Measurements from ENCODE around the gene KLHL6.
A peak's percentile ranks its signal among the peaks of the same experiment; 100 is the strongest.

KLHL6 gene, protein sequence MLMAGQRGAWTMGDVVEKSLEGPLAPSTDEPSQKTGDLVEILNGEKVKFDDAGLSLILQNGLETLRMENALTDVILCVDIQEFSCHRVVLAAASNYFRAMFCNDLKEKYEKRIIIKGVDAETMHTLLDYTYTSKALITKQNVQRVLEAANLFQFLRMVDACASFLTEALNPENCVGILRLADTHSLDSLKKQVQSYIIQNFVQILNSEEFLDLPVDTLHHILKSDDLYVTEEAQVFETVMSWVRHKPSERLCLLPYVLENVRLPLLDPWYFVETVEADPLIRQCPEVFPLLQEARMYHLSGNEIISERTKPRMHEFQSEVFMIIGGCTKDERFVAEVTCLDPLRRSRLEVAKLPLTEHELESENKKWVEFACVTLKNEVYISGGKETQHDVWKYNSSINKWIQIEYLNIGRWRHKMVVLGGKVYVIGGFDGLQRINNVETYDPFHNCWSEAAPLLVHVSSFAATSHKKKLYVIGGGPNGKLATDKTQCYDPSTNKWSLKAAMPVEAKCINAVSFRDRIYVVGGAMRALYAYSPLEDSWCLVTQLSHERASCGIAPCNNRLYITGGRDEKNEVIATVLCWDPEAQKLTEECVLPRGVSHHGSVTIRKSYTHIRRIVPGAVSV

DNA sequence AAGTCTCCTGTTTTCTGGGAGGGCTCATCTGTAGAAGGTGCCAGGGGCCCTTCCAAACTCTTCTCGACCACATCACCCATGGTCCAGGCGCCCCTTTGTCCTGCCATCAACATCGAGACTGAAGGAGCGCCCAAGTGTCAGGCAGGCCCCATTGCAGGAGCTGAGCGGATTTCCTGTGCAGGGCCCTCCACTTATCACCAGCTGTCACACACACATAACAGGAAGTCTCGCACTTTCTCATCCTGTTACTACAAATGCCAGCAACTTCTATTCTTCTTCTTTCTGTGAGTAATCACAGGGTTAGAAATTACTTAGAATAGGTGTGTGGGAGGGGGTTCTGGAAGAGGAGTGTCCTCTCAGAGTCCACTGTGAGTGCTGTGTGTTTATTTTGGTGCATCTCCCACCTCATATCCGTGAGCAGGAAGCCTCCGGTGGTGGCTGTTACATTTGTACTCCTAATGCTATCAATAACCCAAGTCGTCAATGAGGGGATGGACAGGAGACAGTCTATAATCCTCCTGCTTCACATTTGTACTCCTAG is at the start of gene KLHL6:
Gene KLHL6 (minus strand): TSS at position 166 of the 541 bp plus-strand sequence. CDS start 53 bp downstream, at position 113.
- H3K27ac ChIP-seq = no peak within 1 kb of the TSS
- TF ChIP-seq, protein P1, sequence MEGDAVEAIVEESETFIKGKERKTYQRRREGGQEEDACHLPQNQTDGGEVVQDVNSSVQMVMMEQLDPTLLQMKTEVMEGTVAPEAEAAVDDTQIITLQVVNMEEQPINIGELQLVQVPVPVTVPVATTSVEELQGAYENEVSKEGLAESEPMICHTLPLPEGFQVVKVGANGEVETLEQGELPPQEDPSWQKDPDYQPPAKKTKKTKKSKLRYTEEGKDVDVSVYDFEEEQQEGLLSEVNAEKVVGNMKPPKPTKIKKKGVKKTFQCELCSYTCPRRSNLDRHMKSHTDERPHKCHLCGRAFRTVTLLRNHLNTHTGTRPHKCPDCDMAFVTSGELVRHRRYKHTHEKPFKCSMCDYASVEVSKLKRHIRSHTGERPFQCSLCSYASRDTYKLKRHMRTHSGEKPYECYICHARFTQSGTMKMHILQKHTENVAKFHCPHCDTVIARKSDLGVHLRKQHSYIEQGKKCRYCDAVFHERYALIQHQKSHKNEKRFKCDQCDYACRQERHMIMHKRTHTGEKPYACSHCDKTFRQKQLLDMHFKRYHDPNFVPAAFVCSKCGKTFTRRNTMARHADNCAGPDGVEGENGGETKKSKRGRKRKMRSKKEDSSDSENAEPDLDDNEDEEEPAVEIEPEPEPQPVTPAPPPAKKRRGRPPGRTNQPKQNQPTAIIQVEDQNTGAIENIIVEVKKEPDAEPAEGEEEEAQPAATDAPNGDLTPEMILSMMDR (conservative IDR thresholded peaks at IDR 0.05) = no peak
- no peak for TF ChIP-seq ZFX (IDR thresholded peaks at IDR 0.05)

DNA sequence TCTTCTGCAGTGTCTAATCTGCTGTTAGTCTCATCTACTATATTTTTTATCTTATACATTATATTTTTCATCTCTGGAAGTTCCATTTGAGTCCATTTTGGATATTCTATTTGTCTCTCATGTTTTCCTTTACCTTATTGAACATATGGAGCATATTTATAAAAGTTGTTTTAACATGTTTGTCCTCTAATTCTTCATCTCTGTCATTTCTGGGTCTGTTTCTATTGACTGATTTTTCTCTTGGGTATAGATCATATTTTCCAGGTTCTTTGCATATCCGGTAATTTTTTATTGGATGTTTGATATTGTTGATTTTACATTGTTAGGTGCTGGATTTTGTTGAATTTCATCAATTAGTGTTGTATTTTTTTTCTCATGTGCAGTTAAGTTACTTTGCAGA is 42.5 kb upstream of the KLHL6 start:
- no peak overlapping the region for H3K27ac ChIP-seq
- TF ChIP-seq ZFX (IDR thresholded peaks at IDR 0.05) = no peak
- TF ChIP-seq, protein P1 (conservative IDR thresholded peaks at IDR 0.05) = no peak

DNA sequence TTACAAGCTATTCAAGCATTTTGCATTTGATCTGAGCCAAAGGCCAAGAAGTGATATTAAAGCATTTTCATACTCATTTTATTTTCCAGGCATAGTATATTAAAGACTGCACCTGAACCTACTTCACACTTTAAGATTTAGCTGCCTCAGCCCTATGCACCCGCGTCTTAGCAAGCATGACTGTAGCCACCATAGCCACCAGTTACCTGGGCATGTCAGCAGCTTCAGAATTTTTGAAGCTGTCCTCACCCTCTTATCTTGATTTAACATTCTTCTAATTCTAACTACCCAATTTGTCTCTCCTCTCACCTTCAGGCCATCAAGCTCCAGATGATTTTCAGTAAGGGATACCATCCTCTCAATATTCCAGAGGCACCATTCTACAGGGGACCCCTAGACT is 39.1 kb upstream of the KLHL6 start:
- no peak for TF ChIP-seq ZFX (IDR thresholded peaks at IDR 0.05)
- TF ChIP-seq, protein P1 (conservative IDR thresholded peaks at IDR 0.05) = no peak
- no peak overlapping the region for H3K27ac ChIP-seq

DNA sequence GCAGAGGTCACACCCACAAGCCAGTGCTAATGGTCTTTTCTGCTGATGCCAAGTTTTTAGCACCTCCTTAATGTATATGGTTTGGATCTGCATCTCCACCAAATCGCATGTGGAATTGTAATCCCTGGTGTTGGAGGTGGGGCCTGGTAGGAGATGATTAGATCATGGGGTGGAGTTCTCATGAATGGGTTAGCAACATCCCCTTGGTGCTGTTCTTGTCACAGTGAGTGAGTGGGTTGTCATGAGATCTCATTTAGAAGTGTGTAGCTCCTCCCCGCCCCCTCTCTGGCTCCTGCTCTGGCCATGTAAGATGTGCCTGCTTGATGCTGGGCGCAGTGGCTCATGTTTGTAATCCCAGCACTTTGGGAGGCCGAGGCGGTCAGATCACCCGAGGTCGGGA is 37.3 kb upstream of the KLHL6 start:
- no peak for TF ChIP-seq ZFX (IDR thresholded peaks at IDR 0.05)
- TF ChIP-seq, protein P1 (conservative IDR thresholded peaks at IDR 0.05) = no peak
- H3K27ac ChIP-seq = no peak overlapping the region

DNA sequence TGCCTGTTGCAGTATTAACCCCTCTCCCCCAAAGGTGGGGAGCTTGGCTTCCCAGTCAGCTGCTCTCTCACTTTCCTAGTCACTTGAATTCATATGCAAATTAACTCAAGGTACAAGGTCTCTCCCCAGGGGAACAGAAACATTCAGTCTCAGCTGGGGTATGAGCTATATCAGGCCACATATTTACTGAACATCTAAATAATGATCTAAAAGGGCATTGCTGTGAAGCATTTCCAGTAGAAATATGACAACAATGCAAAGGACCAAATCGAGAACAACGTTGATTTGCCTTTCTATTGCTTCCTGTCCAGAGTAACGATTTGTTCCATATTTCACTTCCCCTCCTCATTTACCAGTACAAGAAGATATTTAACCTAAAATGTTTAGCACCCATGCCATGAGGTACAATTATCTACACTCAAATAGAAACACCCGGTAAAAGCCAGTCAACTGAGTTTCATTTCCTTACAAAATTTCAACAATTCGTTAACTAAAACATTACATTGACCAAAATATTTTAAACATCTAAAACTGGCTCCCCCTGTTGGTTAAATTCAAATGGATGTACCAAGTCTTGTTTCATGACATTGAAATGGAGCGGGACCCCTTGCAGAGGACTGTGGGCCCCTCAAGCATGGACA is 36.5 kb upstream of the KLHL6 start:
- no peak for TF ChIP-seq ZFX (IDR thresholded peaks at IDR 0.05)
- TF ChIP-seq, protein P1 (conservative IDR thresholded peaks at IDR 0.05) = peak; percentile 53
- H3K27ac ChIP-seq = no peak overlapping the region

DNA sequence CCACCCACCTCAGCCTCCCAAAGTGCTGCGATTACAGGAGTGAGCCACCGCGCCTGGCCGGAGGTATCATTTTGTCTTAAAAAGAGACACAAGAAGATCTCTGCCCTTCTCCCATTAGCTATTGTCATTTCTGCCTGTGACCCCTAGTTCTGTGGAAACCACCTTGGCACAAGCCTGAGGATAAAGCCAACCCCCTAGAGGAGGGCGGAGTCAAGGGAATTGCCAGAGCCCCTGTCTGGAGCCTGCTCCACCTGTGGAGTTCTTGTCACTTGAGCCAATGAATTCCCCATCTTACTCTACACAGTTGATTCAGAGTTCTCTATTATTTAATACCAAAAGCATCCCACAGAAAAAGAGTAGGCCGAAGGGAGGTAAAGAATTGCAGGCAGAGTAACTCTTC is 34.9 kb upstream of the KLHL6 start:
- no peak for TF ChIP-seq ZFX (IDR thresholded peaks at IDR 0.05)
- TF ChIP-seq, protein P1 (conservative IDR thresholded peaks at IDR 0.05) = no peak
- H3K27ac ChIP-seq = no peak overlapping the region

DNA sequence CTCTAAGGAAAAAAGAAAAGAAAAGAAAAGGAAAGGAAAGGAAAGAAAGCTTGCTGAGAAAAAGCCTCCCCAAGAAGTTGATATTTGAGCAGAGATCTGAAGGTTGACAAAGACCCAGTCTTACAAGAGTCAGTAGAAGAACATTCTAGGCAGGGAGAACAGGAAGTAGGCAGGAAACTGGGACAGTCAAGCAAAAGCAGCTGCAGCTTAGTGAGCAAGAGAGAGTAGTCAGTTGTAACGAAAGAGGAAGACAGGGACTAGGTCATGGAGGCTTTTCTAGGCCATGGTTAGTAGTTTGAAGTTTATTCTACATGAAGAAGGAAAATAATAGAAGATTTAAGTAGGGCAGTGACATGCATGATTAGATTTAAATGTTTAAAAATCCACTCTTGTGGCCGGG is 31.8 kb upstream of the KLHL6 start:
- H3K27ac ChIP-seq = no peak overlapping the region

More for the DNA sequence above, 31.8 kb upstream of the KLHL6 start:
- TF ChIP-seq ZFX (IDR thresholded peaks at IDR 0.05) = no peak
- TF ChIP-seq, protein P1 (conservative IDR thresholded peaks at IDR 0.05) = no peak
